H1 (cell line): ENCODE measurements around the gene ABCA1. TPM values are rescaled to one million over a fixed set of nuclear protein-coding genes. Genes with fewer than 3 reads are reported as not detected.

Experiments
- CTCF ChIA-PET: fragments of 300-600 bp; sonication (Branson Sonifier 250); formaldehyde crosslinking; loops from one replicate; lab custom pipeline; 2021; ENCODE audit not compliant: partially characterized antibody; lab: Charles Lee
- POLR2A ChIA-PET: fragments of 300-600 bp; sonication (Branson Sonifier 250); formaldehyde crosslinking; loops from one replicate; lab custom pipeline; 2021; ENCODE audit warnings: inconsistent platforms; ENCODE audit not compliant: partially characterized antibody; lab: Charles Lee
- DNase-seq, 2 experiments: peaks; one replicate each; pipeline versions ENCODE4 v3.0.0 to v3.0.0-alpha.2; 2010 to 2022; ENCODE audit warnings: low spot score in 2 of 2, low read depth in 1 of 2, mixed read lengths in 1 of 2
- FAIRE-seq: peaks from 2 replicates; lab custom pipeline; 2011; peaks lifted over from hg19 to GRCh38; lab: Jason Lieb, UNC
- H2AFZ ChIP-seq: 2 replicates; pipeline ENCODE4 v1.8.1; 2012; ENCODE audit warnings: low read length, inconsistent platforms
- H2AK5ac ChIP-seq: 2 replicates; pipeline ENCODE4 v1.6.1; 2013; ENCODE audit warnings: low read depth, low read length
- H2BK120ac ChIP-seq: replicated peaks from 2 replicates; pipeline ENCODE3; 2013; ENCODE audit warnings: low read depth, low read length, inconsistent platforms
- H2BK12ac ChIP-seq: 2 replicates; pipeline ENCODE4 v1.6.1; 2013; ENCODE audit warnings: low read depth, low read length
- H2BK15ac ChIP-seq: 2 replicates; pipeline ENCODE4 v1.6.1; 2013; ENCODE audit warnings: low read length
- H2BK20ac ChIP-seq: 2 replicates; pipeline ENCODE4 v1.6.1; 2013; ENCODE audit warnings: low read length
- H2BK5ac ChIP-seq: 2 replicates; pipeline ENCODE4 v1.6.1; 2013; ENCODE audit warnings: low read depth, low read length
- H3K14ac ChIP-seq: 2 replicates; pipeline ENCODE4 v1.6.1; 2013; ENCODE audit warnings: inconsistent platforms; ENCODE audit not compliant: insufficient read length
- H3K18ac ChIP-seq: 2 replicates; pipeline ENCODE4 v1.6.1; 2013; ENCODE audit warnings: low read length; ENCODE audit errors: extremely low read depth
- H3K23ac ChIP-seq: 2 replicates; pipeline ENCODE4 v1.6.1; 2013; ENCODE audit warnings: inconsistent platforms; ENCODE audit not compliant: insufficient read length
- H3K23me2 ChIP-seq: 2 replicates; pipeline ENCODE4 v1.6.1; 2013; ENCODE audit warnings: low read depth, low read length
- H3K27ac ChIP-seq: 2 replicates; pipeline ENCODE4 v1.6.1; 2011; ENCODE audit warnings: low read depth, low read length, inconsistent platforms
- H3K27me3 ChIP-seq, 4 experiments: replicated peaks in 1 of 4; 1 replicate in 1 of 4; 2 replicates in 3 of 4; pipeline versions ENCODE4 v1.6.1 to v1.8.1; 2011 to 2013; ENCODE audit warnings: low read length in 3 of 4, mild to moderate bottlenecking in 3 of 4, inconsistent platforms in 2 of 4, mixed read lengths in 2 of 4, moderate library complexity in 1 of 4; ENCODE audit not compliant: control insufficient read depth in 3 of 4, insufficient read depth in 3 of 4; ENCODE audit errors: extremely low read depth in 1 of 4
- H3K36me3 ChIP-seq, 4 experiments: 2 replicates each; pipeline versions ENCODE4 v1.6.1 to v1.8.1; 2011 to 2013; ENCODE audit warnings: mild to moderate bottlenecking in 4 of 4, low read length in 3 of 4, moderate library complexity in 2 of 4, control low read depth in 1 of 4, inconsistent platforms in 1 of 4; ENCODE audit not compliant: insufficient read depth in 4 of 4, control insufficient read depth in 2 of 4
- H3K4ac ChIP-seq: replicated peaks from 2 replicates; pipeline ENCODE3; 2013; ENCODE audit warnings: low read length, low read depth, mixed read lengths, inconsistent platforms; ENCODE audit not compliant: insufficient read length
- H3K4me1 ChIP-seq, 4 experiments: replicated peaks in 1 of 4; 1 replicate in 1 of 4; 2 replicates in 3 of 4; pipeline versions ENCODE4 v1.6.1 to v1.8.1; 2011 to 2013; ENCODE audit warnings: low read length in 3 of 4, inconsistent platforms in 2 of 4, mixed read lengths in 1 of 4; ENCODE audit not compliant: insufficient read depth in 4 of 4, control insufficient read depth in 3 of 4
- H3K4me2 ChIP-seq, 2 experiments: 2 replicates each; pipeline versions ENCODE4 v1.6.1 to v1.8.1; 2011 to 2013; ENCODE audit warnings: low read depth in 2 of 2, low read length in 2 of 2, control low read depth in 1 of 2, inconsistent platforms in 1 of 2, mild to moderate bottlenecking in 1 of 2; ENCODE audit not compliant: insufficient read depth in 1 of 2
- H3K4me3 ChIP-seq, 4 experiments: fragments of 200-600, 300-600 bp in 1 of 4; sonication (generic), shearing (Covaris generic), sonication (Bioruptor Twin) in 1 of 4; 2 replicates each; pipeline versions ENCODE4 v1.5.1 to v1.8.1; 2011 to 2016; ENCODE audit warnings: low read length in 4 of 4, low read depth in 3 of 4, control low read depth in 2 of 4, inconsistent platforms in 2 of 4, mild to moderate bottlenecking in 2 of 4, mixed read lengths in 1 of 4, moderate library complexity in 1 of 4; ENCODE audit not compliant: insufficient read depth in 2 of 4; ENCODE audit errors: extremely low read depth in 1 of 4
- H3K56ac ChIP-seq: replicated peaks from 2 replicates; pipeline ENCODE3; 2013; ENCODE audit warnings: low read depth, mild to moderate bottlenecking, mixed read lengths, low read length, inconsistent platforms; ENCODE audit not compliant: insufficient read length
- H3K79me1 ChIP-seq: 2 replicates; pipeline ENCODE4 v1.6.1; 2013; ENCODE audit warnings: low read depth, low read length, control low read depth
- H3K79me2 ChIP-seq, 2 experiments: 2 replicates each; pipeline versions ENCODE4 v1.6.1 to v1.8.1; 2012 to 2013; ENCODE audit warnings: low read length in 2 of 2, mild to moderate bottlenecking in 2 of 2, inconsistent platforms in 1 of 2; ENCODE audit not compliant: insufficient read depth in 2 of 2, control insufficient read depth in 1 of 2
- H3K9ac ChIP-seq, 4 experiments: replicated peaks in 1 of 4; 1 replicate in 1 of 4; 2 replicates in 3 of 4; pipeline versions ENCODE4 v1.6.1 to v1.8.1; 2011 to 2013; ENCODE audit warnings: low read depth in 3 of 4, low read length in 3 of 4, control low read depth in 2 of 4, mild to moderate bottlenecking in 2 of 4, moderate library complexity in 2 of 4, inconsistent platforms in 1 of 4; ENCODE audit errors: extremely low read depth in 1 of 4
- H3K9me3 ChIP-seq, 2 experiments: 2 replicates each; pipeline versions ENCODE4 v1.6.1 to v1.8.1; 2012 to 2013; ENCODE audit warnings: mild to moderate bottlenecking in 2 of 2, moderate library complexity in 2 of 2, control low read depth in 1 of 2, inconsistent platforms in 1 of 2, low read depth in 1 of 2, low read length in 1 of 2, mixed read lengths in 1 of 2; ENCODE audit not compliant: insufficient read depth in 2 of 2
- H4K20me1 ChIP-seq, 2 experiments: replicated peaks in 1 of 2; 2 replicates each; pipeline versions ENCODE3 to v1.8.1; 2011 to 2013; ENCODE audit warnings: inconsistent platforms in 2 of 2, low read length in 2 of 2, mild to moderate bottlenecking in 1 of 2; ENCODE audit not compliant: insufficient read depth in 2 of 2, control insufficient read depth in 1 of 2
- H4K5ac ChIP-seq: 2 replicates; pipeline ENCODE4 v1.6.1; 2013; ENCODE audit warnings: low read length, low read depth, mixed read lengths, inconsistent platforms; ENCODE audit not compliant: insufficient read length
- H4K8ac ChIP-seq: 2 replicates; pipeline ENCODE4 v1.8.0; 2013; ENCODE audit warnings: mild to moderate bottlenecking, moderate library complexity, low read length, inconsistent platforms; ENCODE audit not compliant: insufficient read depth; ENCODE audit errors: extremely low read depth
- H4K91ac ChIP-seq: replicated peaks from 2 replicates; pipeline ENCODE3; 2013; ENCODE audit warnings: low read length, mixed read lengths, inconsistent platforms; ENCODE audit not compliant: insufficient read length
- NRF1 ChIP-seq: IDR thresholded peaks from 2 replicates; pipeline ENCODE4 v1.6.1; 2011; ENCODE audit warnings: mild to moderate bottlenecking, low read depth, low read length, improper control_type of control experiment
- SP1 ChIP-seq: IDR thresholded peaks from 2 replicates; pipeline ENCODE4 v1.6.1; 2011; ENCODE audit warnings: low read depth, low read length
- WGBS, 2 experiments: shearing (Covaris generic) in 1 of 2; methylation state at CpG; one replicate each; pipeline versions ENCODE4 v1.1.6 to v1.1.7; 2013 to 2015; ENCODE audit warnings: low lambda C conversion rate in 2 of 2, mixed read lengths in 2 of 2, inconsistent platforms in 1 of 2, low coverage in 1 of 2, missing lambda C conversion rate in 1 of 2; ENCODE audit not compliant: insufficient replicate concordance in 2 of 2, insufficient coverage in 1 of 2, insufficient read length in 1 of 2; ENCODE audit errors: extremely low coverage in 1 of 2, missing lambda C conversion rate in 1 of 2; 5-methylcytosine and 5-hydroxymethylcytosine counted together
- polyA plus RNA-seq, 7 experiments: library from polyadenylated mRNA; depleted of rRNA in 3 of 7; stranded (reverse) in 5 of 7; unstranded in 2 of 7; fragments of >200 nt in 5 of 7; fragments of 200-250 nt in 2 of 7; gene quantifications; 1 replicate in 5 of 7; 2 replicates in 1 of 7; 4 replicates in 1 of 7; pipeline versions ENCODE4 v1.2.1 to v1.2.3, GENCODE V29; 2011 to 2013; ENCODE audit warnings: missing spikeins in 2 of 7, mixed read lengths in 2 of 7
- total RNA-seq: library from RNA; stranded (reverse); fragmentation: NEBNext Ultra II Directional; extraction: Animal tissue kit (Norgen Biotek cat#: 25700); gene quantifications from 2 replicates; pipeline ENCODE4 v1.2.1, GENCODE V29; 2021

ABCA1 gene
- total and polyA plus RNA-seq, 2 of the 8 experiments (the other 6 are each of a cell fraction or from before 2014, with no cell fraction given): 6.9 to 7.8 TPM

DNA sequence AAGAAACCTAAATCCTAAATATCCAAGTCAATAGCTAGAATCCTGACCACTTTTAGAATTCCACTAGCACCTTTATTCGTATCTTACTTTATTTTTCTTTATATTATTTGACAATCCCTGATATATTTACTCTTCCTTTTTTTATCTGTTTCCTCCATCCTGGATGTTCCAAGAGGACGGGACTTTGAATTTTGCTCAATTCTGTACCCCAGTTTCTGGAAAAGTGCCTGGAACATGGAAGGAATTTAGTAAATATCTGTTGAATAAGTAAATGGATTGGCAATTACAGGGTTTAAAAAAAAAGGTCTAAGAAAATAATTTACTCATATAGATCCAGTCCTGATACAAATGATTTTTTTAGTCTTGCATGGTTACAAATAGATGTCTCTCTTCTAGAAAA lies 181.7 kb downstream of the ABCA1 start:
- Histone ChIP-seq H3K4ac (no peak overlapping the region), H4K91ac (no peak overlapping the region), H4K5ac (no peak overlapping the region), H3K56ac (no peak overlapping the region), H3K36me3 (no peaks in the 10 kb centered on the region), H3K79me2 (no peaks in the 10 kb centered on the region), H3K4me1 (peaks cover 0 to 2% (median 0%) of the 10 kb centered on the region in 4 experiments; a peak in 4 of 7 replicates), H3K23me2 (peaks cover 7% of the 10 kb centered on the region; the same call in 1 of the 2 replicates), H4K20me1 (no peaks in the 10 kb centered on the region), H3K27ac (no peak overlapping the region), H2BK15ac (no peak overlapping the region), H3K18ac (no peak overlapping the region), H2AK5ac (no peak overlapping the region), H3K4me2 (peak overlapping the region in 1 of 2 experiments; percentile 91; a peak in 1 of 4 replicates), H3K9me3 (no peaks in the 10 kb centered on the region), H2BK12ac (no peak overlapping the region), H3K9ac (no peak overlapping the region), H3K27me3 (no peaks in the 10 kb centered on the region), H2BK5ac (no peak overlapping the region), H3K4me3 (no peak overlapping the region), H3K14ac (no peak overlapping the region), H3K23ac (no peak overlapping the region), H2BK20ac (no peak overlapping the region), H3K79me1 (no peaks in the 10 kb centered on the region), H2AFZ (no peak overlapping the region), H4K8ac (no peak overlapping the region), H2BK120ac (no peak overlapping the region)
- DNase-seq: no peak
- POLR2A ChIA-PET: interaction anchor here (0.5 kb wide), 1 partner anchor 533 kb away, joined by 3 read pairs; no protein-coding TSS in a partner anchor
- CTCF ChIA-PET: no interaction called here
- no peak for TF ChIP-seq SP1
- no peak for TF ChIP-seq NRF1
- 91% methylated on average over 2 of the region's 2 CpGs; no CpG with 5 or more reads in 1 of the 2 experiments for WGBS, 2 experiments
- FAIRE-seq: no peak
